Measurements from ENCODE around the gene ERO1B.
"Not testable (repeated sequence)": the region's sequence is repeated elsewhere in the genome, so short reads cannot be mapped to it uniquely, and the experiment has no call there.

ERO1B gene

DNA sequence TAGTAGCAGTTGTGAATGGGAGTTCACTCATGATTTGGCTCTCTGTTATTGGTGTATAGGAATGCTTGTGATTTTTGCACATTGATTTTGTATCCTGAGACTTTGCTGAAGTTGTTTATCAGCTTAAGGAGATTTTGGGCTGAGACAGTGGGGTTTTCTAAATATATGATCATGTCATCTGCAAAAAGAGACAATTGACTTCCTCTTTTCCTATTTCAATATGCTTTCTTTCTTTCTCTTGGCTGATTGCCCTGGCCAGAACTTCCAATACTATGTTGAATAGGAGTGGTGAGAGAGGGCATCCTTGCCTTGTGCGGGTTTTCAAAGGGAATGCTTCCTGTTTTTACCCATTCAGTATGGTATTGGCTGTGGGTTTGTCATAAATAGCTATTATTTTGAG lies 93.7 kb downstream of the ERO1B start:
- not testable (repeated sequence) for DNase-seq (ENCODE audit: low spot score)

GRCh38 chr1:236186471-236186870 lies 95.3 kb downstream of the ERO1B start:
- not testable (repeated sequence) for DNase-seq (ENCODE audit: low spot score)

GRCh38 chr1:236185687-236186086 lies 96.1 kb downstream of the ERO1B start:
- no peak for DNase-seq (ENCODE audit: low spot score)

DNA sequence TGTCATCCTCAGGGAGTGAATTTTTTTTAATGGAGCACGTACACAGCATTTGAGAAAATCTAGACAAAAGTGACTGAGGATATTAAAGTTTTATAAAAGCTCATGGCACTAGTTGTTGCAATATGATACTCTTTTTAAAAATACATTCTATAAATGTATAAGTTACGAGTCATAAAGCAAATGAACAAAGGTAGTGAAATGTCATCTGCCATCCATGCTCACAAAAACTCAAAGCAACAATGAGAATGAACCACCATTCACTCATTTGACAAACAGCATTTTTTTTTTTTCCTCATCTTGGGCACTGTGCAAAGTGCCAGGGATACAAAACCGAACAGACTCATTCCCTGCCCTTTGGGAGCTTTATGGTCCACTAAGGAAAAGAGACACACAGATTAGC lies 100.7 kb downstream of the ERO1B start:
- DNase-seq (ENCODE audit: low spot score), result no peak

- DNase-seq (ENCODE audit: low spot score), result no peak
Measured at GRCh38 chr1:236179634-236180033, 102.1 kb downstream of the ERO1B start.

DNA sequence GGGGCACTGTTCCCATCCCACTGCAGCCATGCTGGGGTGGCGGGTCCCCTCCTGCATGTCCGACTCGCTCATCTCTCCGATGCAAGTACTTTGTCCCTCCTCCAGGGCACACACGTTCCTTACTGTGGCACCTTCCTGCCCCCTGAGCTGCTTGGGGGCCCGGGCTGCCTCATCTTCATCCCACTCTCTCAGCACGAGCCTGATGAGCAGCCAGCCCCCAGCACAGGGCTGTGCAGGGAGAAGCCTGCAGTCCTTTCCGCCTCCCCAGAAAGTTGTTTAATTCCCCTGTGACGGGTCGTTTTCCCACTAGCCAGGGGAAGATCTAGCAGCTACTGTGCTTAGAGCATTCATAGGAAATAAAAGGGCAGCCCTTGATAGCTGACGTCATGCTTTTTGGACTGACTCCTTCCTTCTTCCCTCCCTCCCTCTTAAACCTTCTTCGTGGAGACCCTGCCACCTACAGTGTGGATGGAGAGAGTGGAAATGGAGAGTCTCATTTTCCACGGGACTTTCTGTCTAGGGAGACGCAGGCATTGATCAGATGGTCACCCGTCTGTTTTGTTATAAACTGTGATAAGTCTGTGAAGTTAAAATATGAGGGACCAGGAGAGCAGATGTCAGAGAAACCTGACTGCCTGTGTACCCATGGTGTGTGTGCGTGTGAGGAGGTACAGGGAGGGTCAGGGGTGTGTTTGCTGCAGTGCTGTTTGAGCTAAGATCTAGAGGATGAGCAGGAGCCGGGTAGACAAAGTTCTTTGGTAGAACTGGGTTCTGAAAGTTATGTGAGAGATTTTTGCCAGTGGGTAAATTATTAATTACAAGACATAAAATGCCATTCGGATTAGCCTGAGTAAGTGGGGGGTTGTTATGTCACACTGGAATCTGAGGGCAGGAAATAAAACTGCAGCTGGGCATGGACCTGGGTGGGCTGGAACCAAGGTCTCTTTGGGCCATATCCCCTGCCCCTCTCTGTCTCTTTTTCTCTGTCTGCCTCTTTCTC lies 105.1 kb downstream of the ERO1B start:
- DNase-seq (ENCODE audit: low spot score), result no peak

- no peak for DNase-seq (ENCODE audit: low spot score)
Measured at GRCh38 chr1:236175642-236176336, 106.0 kb downstream of the ERO1B start.

GRCh38 chr1:236173174-236173767 lies 108.5 kb downstream of the ERO1B start:
- DNase-seq (ENCODE audit: low spot score), result no peak

- no peak for DNase-seq (ENCODE audit: low spot score)
Measured at GRCh38 chr1:236172041-236172579, 109.6 kb downstream of the ERO1B start.

DNA sequence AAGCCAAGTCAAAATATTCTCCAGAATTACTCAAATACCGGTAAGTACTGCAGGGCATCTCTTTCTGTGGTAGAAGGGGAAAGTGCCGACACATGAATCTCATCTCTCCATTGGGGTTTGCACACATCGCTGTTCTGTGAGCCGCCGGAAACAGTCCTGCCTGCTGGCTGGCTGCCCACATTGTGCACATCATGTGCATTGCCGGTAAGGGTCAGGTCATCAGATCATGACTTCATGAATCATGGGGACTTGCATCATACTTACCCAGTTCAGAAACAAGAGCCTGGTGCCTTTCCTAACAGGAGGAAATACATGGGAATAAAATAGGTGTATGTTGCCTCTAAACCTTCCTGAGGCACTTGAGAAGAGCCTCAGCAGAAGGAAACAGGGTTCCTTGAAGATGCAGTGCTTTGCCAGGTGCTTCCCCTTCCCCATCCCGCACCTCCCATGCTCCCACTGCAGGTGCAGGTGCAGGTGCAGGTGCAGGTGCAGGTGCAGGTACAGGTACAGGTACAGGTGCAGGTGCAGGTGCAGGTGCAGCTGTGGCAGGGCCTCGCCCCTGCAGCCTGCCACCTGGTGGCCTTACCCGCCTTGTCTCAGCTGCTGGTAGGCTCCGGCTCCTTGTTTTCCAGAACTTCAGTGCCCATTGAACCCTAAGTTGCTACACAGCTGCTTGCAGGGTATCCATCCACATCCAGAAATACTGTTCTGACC lies 112.9 kb downstream of the ERO1B start:
- DNase-seq (ENCODE audit: low spot score), result no peak

DNA sequence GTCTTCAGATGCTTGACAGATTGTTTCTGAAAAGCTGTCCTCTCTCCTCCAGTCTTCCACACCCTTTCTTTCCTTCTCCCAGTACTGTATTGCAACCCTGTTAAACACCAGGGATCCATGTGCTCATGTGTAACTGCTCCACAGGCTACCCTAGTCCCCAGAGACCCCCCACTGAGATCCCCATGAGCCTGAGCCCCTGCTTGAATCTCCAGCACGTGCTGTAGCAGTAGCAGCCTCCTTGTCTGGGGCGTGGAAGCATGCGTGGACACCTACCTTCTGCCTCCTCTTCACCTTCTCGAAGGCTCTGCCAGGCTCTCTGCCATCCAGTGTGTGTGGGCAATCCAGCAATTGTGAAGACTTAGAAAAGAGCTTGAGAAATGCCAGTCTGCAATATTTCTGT lies 114.2 kb downstream of the ERO1B start:
- DNase-seq (ENCODE audit: low spot score), result no peak

DNA sequence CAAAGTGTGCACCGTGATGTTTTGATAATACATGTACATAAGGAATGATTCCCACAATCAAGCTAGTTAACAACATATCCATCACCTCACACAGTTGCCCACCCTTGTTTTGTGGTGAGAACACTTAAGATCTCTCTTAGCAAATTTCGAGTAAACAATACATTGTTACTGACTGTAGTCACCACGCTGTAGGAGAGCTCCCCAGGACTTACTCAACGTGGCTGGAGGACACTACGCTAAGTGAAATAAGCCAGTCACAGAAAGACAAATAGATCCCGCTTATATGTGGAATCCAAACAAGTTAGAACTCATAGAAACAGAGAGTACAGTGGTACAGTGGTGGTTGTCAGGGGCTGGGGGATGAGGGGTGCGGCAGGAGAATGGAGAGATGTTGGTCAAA lies 114.6 kb downstream of the ERO1B start:
- no peak for DNase-seq (ENCODE audit: low spot score)

- no peak for DNase-seq (ENCODE audit: low spot score)
Measured at GRCh38 chr1:236166041-236166440, 115.7 kb downstream of the ERO1B start.
